NOMO-1 treated with dmso at 0.1 percent for 144 hours (cell line): Measurements from ENCODE around the gene DOCK1.

Source experiments
- DNase-seq: peaks from one replicate; lab custom pipeline; 2025; ENCODE audit not compliant: unreplicated experiment; lab: John Stamatoyannopoulos, UW

Gene DOCK1

DNA sequence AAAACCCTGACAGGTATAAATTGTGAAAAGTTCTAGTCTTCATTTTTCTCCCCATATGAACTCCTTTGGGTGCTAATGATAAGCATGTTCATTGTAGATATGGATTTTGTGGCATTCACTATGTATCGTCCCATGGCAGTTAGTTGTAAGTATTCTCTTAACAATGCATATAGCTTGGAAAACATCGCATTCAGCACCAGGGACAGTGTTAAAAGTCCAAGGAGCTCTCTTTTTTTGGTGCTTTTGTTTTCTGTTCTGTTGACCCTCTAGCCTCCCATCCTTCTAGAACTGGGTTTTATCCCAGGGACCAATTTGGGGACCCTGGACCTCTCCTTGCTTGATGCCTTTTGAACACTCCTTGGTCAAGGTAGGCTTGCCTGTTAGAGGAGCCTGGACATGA is 253.4 kb downstream of the DOCK1 start:
- no peak for DNase-seq

DNA sequence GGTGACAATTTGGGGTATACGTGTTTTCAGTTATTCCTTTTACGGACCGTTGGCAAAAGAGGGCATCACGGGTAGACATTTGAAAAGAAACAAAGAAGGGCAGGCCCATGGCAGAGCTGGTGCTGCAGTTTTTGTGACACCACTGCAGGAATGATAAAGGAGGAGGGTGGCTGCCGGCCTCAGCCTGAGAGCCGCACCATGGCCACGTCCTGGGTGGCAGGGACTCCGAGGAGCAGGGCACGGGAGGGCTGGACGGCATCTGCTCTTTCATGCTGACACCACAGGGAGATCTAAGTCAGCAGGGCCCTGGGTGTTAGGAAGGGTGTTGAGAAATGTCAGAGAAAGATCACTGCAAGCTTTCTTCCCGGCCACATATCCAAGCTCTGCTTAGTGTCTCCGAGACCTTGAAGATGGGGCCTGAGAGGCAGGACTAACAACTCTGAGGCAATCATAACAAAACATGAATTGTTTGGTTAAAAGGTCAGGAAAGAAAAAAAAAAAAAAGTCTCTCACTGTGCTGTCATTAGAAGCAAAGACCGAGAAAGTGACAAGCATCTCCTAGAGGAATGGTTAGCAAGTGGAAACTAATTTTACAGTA is 254.5 kb downstream of the DOCK1 start:
- DNase-seq = no peak

DNA sequence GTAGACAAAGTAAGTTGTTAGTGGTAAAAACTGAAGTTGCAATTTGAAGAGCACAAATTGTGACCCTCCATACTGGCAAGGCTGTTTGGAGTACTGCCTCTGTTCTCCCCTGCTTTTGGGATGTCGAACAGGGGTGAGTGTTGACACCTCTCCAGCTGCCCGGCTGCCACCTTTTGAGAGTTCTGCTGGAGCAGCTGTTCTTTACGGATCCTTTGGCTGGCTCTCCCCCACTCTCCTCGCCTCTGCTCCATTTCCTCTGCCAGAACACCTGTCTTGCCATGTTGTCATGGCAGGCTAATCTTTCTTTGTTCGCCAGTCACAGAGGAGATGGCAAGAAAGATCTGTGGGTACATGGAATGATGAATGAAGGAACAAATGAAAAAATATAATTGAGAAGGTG is 256.3 kb downstream of the DOCK1 start:
- no peak for DNase-seq

DNA sequence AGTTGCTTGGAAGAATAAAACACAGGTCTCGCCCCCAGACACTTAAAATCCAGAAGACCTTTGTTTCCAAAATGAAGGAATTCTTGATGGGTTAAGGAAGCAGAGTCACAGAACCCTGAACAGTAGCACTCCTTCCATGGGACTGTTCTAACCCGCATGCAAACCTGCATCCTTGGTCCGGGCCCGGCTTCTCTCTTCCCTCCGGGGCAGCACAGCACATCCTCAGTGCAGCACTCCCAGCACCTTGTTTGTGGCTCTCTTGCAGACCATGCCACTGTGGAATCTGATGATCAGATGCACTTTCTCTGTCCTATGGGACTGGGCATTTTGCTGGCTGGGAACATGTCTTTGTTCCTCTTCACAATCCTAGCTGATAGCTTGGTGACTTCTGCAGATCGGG is 257.6 kb downstream of the DOCK1 start:
- no peak for DNase-seq

DNA sequence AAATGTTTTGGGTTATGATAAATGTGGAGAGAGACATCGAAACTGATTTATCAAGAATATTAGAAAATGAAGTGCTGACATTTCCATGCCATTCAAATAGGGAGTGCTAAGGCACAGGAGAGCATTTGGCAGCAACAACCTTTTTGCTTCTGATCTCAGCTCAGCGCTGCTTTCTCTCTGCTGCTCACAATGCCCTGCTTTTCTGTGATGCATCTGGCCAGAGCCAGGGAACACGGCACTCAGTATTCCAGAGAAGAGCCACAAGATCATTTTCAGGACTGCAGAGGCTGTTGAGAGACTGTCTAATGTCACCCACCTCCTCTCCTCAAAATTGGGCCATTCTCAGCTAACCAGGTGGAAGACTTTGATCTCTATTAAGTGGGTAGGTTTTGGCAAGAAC is 263.0 kb downstream of the DOCK1 start:
- no peak for DNase-seq

DNA sequence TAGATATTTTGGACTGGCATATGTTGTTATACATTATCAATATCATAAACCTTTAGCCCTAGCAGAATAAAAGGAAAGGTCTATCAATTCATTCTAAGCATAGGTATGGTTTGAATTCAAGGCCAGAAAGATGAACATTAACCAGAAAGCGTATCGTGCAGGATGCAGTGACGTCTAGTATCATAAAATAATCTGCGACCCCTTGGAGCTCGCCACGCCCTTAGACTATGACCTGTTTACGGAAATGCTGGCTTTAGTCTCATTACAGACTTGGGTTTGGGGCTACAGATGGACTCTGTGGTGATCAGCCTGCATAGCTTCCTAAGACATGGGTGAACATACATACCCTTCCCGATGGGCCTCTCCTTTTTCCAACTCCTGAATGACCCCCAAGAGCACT is 269.6 kb downstream of the DOCK1 start:
- DNase-seq = no peak

DNA sequence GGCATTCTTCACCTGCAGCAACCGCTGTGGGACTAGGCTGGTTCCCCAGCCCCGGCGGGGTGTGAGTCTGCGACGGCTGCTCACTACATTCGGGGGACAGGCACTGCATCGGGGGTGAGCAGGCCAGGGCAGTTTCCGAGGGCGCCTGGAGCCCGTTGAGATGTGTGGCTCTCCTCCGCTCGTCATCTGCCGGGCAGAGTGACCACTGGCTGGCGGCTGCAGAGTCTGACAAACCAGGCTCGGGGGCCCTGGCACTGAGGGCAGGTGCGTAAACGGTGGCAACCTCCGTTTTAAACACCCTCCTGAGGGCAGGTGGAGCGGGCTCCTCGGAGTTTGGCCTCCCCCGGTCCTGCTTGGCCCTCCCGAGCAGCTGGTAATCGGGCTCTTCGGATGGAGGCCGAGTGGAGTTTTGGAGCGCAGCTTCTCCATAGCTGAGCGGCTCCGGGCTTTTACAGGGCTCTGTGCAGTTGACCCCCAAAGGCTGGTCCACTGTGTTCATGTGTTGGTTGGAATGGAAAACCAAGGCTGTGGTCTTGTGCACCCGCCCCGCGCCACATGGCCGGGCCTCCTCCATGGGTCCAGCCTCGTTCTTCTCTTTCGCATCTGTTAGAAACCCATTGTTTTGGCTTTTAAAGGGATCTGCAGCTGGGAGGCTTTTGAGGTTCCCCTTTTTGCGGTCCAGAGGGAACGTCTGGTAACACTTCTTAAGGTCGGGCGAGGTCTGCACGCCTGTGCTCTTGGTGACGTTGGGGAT is 270.3 kb downstream of the DOCK1 start:
- DNase-seq = no peak

DNA sequence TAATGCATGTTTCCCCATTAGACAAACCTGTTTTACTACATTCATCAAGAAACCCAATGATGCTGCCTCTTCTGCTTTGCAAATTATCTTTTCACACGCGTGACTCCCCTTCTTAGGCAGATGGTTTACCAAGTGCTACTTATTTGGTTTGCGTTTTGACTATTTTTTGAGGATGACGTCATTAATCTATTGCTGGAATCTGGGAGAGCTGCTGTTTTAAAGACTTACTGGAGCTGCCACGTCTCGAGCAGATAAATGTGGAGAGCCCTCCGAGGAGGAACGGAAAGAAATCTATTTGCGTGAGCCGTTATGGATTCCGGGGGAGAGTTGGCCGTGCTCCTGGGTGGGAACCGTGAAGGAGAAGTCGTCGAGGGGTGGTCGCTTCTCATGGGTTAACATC is 271.4 kb downstream of the DOCK1 start:
- no peak for DNase-seq

DNA sequence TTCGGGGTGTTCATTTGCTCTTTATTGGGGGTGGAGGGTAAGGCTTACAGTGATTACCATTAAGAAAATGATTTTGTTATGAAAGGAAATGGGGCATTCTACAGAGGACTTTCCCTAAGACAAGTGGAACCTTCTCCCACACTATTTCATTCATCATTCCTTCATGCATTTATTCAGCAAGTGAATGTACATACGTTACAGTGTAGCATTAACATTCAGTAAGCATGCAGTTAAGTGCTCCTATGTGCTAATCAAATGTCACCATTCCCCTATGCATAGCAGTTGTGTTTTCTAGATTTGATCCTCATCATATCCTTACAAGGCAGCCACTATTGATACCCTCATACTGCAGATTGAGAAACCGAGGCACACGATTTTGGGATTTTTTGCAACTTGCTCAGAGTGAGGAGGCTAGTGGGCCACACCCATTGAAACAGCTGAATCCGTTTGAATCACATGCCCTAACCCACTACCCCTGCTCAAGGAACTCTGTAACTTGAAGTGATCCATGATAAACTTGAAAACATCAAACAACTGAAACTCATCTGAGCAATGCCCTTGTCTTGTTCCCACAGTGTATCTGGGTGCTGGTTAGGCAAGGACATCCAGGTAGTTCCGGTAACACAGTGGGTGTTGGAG is 274.5 kb downstream of the DOCK1 start:
- no peak for DNase-seq

DNA sequence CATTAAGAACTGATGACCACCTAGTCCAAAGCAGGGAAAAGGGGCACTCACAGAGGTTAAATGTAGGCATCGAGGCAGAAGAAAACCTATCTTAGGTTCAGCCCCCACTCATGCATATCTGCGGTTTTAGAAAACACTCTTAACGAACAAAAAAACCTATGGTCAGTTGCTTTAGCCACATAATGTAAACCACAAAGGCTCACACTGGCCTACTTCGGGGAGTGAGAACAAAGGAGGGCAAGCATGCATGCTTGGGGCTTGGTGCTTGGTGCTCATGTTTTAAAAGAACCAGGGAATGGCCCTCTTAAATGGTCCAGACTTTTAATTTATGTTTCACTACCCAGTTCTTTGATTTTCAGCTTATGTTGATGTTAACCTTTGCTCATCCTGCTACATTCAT is 276.9 kb downstream of the DOCK1 start:
- DNase-seq = no peak

DNA sequence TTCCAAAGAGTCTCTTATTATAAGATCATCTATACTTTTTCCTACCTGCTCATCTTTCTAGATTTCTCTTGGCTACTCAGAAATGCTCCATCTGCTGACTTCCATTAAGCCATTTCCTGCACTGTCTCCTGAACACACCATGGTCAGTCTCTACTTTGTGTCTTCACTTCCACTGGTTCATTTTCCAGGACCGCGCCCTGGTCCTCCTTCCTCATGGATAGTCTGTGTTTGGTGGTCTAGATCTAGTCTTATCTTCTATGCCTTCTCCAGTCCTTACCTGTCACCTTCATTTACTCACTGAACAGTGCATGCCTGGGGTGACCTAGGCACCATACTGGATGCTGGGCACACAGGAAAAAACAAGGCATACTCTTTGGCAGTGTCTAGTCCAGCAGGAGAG is 279.4 kb downstream of the DOCK1 start:
- no peak for DNase-seq

DNA sequence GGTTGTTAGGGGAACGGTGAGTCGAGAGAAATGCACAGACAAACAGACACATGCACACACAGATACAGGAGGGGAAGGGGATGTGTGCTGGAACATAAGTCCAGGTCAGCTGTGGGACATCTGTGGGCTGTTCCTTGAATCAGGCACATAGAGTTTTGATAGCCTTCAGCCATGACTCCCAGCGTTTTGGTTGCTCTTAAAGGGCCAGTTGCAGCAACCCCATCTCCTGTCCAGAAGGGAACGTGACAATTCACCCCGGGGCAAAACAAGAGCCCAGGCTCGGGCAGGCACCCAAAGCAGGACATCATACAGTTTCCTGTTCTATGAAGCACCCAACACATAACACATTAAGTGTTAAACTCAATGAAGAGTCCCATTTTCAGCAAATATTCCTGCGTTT is 281.6 kb downstream of the DOCK1 start:
- no peak for DNase-seq

DNA sequence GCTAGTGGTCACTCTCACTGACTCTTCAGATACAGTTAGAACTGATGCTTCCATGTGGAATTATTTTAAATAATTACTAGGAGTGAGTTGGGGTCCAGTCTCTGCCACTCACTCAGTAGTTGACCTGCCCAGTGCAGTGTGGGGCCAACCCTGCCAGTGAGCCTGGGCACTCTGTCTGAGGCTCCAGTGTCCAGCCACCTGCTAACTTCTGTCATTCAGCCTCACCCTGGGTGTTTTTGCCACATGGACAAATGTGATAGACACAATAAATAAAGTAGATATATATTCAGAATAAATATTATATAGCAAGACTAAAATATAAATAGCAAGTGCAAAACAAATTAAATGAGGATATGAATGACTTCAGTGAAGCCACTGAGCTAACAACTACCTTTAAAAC is 284.0 kb downstream of the DOCK1 start:
- DNase-seq = no peak

DNA sequence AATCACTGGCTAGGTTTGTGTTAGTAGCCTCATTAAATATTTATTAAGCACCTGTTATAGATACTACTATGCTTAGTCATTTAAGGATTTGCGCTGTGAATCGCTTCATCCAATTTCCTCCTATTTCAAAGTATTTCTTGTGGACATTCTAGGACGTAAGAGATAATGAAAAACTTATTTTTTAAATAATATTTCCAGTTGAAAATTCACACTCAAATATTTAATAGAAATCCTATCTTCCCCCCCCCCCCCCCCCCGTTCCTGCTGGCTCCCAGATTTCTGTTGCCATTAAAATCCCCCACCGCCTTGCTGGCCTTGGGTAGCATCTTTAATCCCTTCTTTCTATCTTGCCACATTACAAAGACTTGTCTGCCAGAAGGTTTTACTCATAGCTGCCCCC is 285.2 kb downstream of the DOCK1 start:
- DNase-seq = no peak

DNA sequence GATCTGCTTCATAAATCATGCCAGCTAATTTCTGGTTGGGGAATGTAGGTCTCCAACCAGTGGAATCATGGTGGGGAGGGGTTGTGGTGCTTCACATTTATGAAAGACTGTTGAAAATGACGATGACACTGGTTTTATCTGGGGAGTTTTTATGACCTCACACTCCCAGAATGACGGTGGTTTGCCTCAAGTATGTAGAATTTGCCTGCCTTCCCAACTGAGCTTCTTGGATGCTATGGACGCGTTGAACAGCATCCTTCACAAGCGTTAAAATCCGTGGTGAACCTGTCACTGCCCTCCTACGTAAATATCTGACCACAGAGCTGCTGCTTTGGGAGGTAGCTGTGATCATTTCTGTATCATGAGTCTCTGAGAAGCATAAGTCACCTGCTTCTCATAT is 287.9 kb downstream of the DOCK1 start:
- DNase-seq = no peak

DNA sequence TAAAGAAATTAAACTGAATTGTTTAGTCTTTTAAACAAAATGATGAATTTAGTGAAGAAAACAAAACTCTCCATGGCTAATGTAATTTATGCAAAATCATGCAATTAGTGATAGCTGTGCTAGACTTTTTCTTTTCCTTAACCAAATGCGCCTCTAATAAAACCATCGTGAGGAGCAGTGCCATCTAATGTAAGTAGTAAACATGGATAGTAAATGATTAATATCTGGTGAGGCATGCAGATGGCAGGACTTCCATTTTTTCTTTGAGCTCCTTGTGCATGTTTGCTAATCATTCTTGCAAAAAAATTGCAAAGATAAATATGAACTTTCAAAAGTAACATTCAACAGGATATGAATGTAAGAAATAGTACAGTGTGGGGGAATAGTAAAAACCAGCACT is 288.9 kb downstream of the DOCK1 start:
- DNase-seq = no peak

DNA sequence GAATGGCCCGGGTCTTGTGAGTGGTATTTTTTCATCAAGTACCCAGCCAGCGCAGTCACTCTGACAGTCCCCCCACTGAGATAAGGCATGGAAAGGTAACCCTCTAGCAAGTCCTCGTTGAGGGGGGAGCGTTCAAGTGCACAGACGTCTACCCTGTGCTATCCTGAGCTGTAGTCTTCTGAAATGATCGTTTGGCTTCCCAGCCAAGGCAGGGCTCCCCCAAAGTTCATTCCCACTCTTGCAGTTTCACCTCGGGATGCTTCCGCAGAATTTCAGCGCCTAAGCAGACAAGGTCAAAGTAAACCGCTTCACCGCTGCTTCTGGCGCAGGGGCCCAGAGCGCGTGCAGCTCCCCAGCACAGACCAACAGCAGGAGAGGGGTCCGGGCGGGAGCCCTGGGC is 289.4 kb downstream of the DOCK1 start:
- no peak for DNase-seq

DNA sequence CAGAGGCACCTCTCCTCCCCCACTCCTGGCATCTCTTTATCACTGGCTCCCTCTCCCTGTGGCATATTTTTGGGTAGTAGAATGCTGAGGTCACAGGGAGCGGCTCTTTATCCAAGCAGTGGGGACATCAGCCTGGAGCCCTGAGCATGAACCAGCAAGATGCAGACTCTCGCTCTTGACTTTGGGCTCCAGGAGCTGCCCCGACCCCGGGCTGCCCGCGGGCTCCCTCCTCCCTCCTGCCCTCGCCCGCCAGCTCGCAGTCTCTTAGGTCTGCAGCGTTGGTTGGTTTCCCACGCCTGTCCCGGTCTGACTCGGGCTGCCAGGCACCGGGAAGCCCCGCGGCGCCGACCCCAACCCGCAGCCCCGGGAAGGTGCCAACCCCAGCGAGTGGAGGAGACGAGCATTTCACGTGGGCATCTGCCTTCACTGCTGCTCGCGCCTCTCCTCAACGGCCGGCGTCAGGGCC is 289.8 kb downstream of the DOCK1 start:
- no peak for DNase-seq

DNA sequence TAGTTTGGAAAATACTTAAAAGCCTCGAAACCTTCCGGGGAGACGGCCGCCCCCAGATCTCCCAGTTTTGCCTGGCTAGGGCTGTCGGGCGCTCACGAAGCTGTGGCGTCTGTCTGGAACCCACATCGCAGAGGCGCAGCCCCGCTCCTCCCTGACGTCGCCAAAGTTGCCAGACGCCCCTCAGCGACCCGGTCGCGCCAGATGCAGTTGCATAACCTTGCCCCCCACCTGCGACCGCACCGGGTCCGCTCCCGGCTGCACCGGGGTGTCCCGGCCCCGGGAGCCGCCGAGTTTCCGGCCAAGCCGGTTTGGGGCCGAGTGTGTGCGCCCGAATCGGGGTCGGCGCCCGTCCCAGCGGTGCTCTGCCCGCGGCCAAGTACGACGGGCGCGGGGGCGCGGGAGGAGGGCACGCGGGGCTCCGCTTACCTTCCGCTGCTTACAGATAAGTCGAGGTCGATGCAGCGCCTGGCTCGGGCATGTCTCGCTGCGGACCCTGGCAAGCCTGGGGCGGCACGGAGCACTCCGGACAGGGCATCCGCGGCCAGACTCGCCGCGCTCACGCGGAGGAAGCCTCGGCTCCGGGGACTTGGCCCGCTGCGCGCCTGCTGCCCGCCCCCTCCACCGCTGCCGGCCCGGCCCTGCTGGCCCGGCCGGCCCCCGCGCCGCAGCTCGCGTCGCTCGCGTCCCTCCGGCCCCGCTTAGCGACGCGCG is 290.5 kb downstream of the DOCK1 start:
- DNase-seq = no peak

DNA sequence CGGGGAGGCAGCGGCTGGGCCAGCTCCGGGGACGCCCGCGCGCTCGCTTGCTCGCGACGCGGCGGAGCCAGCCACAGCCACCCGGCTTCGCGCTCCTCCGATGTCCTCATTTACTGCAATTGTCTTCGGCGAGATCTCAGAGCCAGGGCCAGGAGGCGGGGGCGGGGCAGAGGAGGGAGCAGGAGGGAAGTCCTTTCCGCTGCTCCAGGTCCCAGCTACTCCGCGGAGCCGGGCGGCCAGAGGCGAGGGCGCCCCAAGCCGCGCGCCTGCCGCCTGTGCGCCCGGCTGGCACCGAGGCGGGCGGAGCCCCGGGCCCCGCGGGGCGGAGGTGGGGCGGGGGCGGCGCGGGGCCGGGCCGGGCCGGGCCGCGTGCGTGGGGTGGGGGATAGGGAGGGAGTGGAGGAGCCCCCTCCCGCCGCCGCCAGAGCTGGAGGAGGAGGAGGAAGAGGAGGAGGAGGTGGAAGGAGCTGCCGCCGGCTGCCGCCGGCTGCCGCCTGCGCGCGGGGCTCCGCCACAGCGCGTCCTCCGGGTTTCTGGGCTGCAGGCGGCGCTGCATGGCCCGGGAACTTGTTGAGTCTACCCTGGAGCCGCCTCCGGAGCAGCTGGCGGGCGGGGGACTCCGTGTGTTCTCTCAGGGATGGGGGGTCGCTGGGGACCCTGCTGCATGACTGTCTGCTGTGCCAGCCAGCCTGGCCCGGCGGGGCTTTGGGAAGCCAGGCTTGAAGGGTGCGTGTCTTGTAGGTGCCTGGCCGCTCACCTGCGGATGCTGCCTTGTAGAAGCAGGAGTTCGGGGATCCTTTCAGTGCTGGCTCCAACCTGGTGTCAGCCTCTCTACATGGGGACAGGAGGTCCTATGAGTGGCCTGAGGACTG is 291.3 kb downstream of the DOCK1 start, which contains the start of gene INSYN2A:
INSYN2A (minus strand) TSS at position 310 of the 872 bp plus-strand sequence. CDS start 20,196 bp downstream, outside the sequence.
- DNase-seq = no peak

DNA sequence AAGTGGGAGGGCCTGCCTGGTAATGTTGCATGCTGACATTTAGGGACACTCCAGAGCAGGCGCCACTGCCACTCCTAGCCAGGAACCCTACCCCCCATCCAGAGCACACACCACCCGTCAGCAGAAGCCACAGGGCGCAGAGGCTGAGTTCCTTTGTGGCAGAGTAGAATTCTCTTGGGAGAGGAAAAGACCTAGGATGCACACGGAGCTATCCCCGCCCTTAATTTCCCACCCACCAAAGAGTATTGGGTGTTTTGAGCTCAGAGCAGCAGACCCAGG is 291.9 kb downstream of the DOCK1 start:
- no peak for DNase-seq
